Stimulated activated CD8-positive, alpha-beta memory T cell treated with anti-CD3 and anti-CD28 coated beads, Interleukin-4, amount 100 ng/mL, for 4 hours (primary cell): Measurements from ENCODE around the gene ERICH6B.

Experiments
- DNase-seq, 2 donors: peaks; one replicate each; pipeline ENCODE4 v3.0.0-alpha.2; 2020; ENCODE audit warnings: low read depth in 2 of 2, low spot score in 1 of 2

The ERICH6B gene

DNA sequence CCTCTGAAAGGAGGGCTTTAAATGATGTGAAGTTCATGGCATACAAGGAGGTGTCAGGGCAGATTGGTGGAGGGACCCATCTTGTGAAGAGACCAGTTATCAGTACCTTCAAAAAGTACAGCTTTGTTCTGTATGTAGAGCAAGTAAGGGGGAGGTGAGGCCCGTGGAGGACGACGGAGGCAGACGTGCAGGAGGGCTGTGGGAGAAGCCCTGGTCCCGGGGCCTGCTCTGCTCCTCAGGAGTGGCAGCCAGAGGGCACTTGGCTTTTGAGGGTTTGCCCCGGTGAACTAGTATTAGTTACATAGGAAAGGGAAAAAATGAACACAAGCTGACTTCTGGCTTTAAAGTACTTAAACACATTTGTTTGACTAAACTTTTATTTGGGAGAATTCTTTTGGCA lies 108.7 kb downstream of the ERICH6B start:
- DNase-seq, result no peak

DNA sequence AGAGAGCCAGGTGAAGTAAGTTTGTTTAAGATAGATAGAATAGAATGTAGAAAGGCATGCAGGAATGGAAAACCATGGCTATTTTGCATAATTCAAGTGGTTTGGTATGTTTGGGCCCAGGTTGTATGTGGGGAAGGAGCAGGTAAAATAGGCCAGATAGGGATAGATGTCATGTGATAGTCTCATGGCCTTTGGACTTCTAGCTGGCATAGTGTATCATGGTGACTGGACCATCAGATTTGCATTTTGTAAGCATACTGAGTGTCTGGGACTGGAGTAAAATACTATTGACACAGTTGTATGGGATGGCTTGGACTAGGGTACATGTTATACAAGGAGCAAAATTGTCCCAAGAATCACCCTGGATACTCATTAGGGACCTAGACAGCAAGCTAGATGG lies 111.9 kb downstream of the ERICH6B start:
- DNase-seq, result no peak

DNA sequence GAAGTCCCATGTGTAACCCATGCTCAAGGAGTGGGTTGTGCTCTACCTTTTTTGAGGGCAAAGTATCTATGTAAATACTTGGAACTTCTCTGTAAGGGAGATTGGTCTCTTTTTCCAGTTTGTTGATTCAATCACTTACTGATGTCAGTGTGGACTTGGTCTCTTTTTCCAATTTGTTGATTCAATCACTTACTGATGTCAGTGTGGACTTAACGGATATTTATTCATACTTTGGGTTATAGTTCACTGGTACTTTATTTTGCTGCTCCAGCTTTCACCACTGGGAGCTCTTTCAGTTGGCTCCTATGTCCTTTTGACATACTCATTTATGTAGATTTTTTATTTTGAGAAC lies 114.4 kb downstream of the ERICH6B start:
- no peak for DNase-seq

DNA sequence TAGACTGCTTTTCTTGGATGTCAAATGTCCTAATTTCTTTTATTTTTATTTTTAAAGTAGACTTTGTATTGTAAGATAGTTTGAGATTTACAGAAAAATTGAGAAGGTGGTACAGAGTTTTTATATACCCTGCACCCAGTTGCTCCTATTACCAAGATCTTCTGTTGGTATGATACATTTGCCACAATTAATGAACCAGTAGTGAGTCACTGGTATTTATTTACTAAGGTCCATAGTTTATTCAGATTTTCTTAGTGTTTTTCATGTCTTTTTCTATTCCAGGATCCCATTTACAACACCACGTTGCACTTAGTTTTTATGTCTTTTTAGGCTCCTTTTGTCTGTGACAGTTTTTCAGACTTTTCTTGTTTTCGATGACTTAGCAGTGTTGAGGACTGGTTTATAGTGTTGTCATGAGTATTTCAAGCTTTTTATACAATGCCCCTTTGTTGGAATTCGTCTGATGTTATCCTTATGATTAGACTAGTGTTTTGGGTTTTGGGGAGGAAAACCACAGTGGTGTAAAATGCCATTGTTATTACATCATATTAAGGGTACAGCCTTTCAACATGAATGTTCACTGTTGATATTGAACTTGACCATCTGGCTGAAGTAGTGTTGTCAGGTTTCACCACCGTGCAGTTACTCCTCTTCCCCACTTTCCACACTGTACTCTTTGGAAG lies 114.9 kb downstream of the ERICH6B start:
- no peak for DNase-seq

DNA sequence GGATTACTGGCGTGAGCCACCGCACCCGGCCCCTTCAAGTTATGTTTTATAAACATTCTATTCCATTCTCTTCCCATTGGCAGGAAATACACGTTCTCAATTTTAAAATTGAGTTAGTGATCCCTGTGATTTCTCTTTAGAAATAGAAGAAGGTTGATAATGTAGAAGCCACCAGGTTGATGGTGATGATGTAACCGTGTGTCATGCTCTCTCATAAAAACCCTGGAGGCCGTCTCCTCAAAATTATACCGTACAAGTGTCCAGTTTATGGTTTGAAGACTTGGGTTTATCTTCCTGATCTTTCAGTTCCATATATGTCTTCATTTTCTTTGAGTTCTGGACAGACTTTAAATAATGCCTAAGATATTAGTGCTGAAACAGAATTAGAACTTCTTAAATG lies 118.6 kb downstream of the ERICH6B start:
- no peak for DNase-seq

DNA sequence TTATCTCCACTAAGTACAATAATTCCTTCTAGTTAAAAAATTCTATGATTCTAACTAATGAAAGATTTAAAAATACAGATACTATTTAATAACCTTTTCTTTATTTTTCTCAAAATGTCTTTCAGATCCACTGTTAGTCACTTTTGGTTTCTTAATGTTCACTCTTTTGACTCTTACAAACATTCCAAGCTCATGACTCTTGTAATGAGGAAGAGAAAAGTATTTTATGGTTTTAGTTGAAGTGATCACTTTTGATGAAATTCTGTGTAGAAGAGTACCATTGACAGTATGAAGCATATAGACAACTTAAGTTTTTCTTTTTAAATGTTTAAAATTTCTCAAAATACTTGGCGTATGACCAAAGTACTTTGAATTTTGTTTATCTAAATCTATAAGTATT lies 123.0 kb downstream of the ERICH6B start:
- no peak for DNase-seq
